Astrocyte of the cerebellum (primary cell): ENCODE data around the gene JCAD.
"Not testable (repeated sequence)": the region's sequence is repeated elsewhere in the genome, so short reads cannot be mapped to it uniquely, and the experiment has no call there.

ENCODE experiments used
- DNase-seq: peaks from one replicate; pipeline ENCODE4 v3.0.0-alpha.2; 2011; ENCODE audit warnings: low read depth
- H3K4me3 ChIP-seq: 2 replicates; pipeline ENCODE4 v1.5.1; 2011; ENCODE audit warnings: mild to moderate bottlenecking, low read depth, low read length, moderate library complexity
- in situ Hi-C: cut with HindIII; loops from 2 replicates; pipeline ENCODE4 v1.10.0; 2017; ENCODE audit warnings: low sequenced_read_pairs
- TF ChIP-seq, protein P1 (sequence below): IDR thresholded peaks from 2 replicates; pipeline ENCODE4 v1.5.1; 2012; ENCODE audit warnings: low read length, low read depth, moderate library complexity, mild to moderate bottlenecking; ENCODE audit errors: missing control alignments

Gene JCAD

DNA sequence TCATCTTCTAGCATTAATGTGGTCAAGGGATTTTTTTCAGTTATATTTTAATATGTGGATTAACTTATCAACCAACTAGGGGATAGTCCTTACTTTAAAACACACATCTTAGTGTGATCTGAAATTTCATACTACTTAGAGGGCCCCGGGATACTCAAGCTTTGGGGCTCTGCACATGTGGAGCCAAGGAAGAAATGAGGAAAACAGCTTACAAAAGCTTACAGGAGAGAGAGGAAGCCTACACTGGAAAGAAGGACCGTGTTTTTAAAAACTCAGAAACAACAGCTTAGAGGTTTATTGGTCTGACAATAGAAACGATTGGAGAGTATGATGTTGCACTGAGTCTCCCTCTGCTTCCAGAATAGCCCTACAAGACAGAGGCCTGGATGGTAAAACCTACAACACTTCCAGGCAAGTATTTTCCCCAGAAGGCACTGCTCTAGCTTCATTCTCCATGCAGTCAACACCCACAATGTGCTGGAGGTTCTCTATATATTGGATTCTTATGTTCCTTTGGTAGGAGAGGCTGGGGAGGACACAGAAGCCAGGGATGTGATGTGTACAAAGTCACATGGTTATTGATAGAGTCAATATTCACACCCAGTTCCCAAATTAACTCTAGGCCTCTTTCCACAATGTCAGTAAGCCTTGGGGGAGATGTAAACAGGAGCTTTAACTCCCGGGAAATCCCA, 47.3 kb downstream of the JCAD start:
- H3K4me3 ChIP-seq, result no peak overlapping the region
- in situ Hi-C loops, result no loop called here
- TF ChIP-seq, protein P1, sequence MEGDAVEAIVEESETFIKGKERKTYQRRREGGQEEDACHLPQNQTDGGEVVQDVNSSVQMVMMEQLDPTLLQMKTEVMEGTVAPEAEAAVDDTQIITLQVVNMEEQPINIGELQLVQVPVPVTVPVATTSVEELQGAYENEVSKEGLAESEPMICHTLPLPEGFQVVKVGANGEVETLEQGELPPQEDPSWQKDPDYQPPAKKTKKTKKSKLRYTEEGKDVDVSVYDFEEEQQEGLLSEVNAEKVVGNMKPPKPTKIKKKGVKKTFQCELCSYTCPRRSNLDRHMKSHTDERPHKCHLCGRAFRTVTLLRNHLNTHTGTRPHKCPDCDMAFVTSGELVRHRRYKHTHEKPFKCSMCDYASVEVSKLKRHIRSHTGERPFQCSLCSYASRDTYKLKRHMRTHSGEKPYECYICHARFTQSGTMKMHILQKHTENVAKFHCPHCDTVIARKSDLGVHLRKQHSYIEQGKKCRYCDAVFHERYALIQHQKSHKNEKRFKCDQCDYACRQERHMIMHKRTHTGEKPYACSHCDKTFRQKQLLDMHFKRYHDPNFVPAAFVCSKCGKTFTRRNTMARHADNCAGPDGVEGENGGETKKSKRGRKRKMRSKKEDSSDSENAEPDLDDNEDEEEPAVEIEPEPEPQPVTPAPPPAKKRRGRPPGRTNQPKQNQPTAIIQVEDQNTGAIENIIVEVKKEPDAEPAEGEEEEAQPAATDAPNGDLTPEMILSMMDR, result no peak
- DNase-seq, result no peak

GRCh38 chr10:30011396-30011795, 48.0 kb downstream of the JCAD start:
- no peak overlapping the region for H3K4me3 ChIP-seq
- TF ChIP-seq, protein P1, result no peak
- no peak for DNase-seq
- in situ Hi-C loops, result no loop called here

- TF ChIP-seq, protein P1, result no peak
- in situ Hi-C loops, result no loop called here
- no peak for DNase-seq
- no peak overlapping the region for H3K4me3 ChIP-seq
Observed at GRCh38 chr10:30007406-30007805, 52.0 kb downstream of the JCAD start.

DNA sequence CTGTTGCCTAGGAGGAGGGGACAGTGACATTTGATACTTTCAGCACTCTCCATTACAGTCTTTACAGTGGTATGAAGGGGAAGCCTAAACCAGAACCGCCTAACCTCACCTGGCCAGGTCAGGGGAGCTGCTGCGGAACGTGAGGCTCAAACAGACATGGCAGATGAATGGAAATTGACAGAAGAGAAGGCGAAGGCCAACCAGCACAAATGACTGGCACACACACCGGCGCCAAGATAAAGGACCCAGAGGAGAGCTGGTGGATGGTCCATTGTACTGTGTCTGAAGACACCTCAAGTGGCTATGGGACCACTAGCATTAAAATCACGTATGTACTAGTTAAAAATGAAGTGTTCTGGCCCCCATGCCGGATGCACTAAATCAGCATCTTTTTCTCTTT, 53.0 kb downstream of the JCAD start:
- TF ChIP-seq, protein P1, result no peak
- no peak for DNase-seq
- in situ Hi-C loops, result no loop called here
- no peak overlapping the region for H3K4me3 ChIP-seq

DNA sequence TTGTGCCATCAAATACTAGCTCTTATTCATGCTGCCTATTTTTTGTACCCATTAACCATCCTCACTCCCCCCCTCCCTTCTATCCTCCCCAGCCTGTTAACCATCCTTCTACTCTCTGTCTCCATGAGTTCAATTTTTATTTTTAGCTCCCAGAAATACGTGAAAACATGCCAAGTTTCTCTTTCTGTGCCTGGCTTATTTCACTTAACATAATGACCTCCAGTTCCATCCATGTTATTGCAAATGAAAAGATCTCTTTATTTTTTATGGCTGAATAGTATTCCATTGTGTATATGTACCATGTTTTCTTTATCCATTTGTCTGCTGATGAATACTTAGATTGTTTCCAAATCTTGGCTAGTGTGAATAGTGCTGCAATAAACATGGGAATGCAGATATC, 54.3 kb downstream of the JCAD start:
- H3K4me3 ChIP-seq, DNase-seq, in situ Hi-C loops: not testable (repeated sequence)

DNA sequence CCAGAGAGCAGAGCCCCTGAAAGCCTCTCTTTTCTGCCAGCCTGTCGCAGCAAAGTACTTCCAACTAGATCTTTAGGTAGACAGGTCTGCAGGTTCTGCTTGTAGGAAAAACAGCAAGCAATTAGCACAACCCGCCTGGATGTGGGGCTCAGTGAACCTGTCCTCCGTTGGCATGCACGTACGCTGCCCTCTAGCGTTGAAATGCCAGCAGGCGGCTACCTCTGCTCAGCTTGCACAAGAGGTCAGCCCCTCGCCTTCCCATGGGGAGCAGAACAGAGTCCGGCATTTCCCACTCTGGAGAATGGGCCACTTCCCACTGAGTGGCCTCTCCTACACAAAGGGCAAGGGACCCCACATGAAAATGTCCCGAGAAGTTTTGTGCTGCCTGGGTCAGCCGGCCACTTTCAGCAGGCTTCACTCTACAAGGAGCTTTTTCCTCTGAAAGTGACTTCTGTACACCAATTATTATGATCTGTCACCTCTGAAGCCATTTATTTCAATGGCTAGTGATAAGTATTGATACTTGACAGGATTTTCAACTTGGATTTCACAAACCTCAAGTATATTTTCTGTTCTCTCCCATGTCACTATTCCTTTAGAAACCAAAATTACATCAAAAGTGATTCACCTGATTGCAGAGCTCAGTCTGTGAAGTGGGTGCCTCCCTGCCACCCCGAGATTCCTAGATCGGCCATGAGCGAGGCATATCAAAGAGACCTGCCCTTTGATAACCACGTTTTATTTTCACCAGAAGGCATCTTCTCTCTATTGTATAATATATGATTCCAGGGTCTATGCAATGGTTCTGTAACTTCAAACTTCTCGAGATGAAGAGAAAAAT, 56.7 kb downstream of the JCAD start:
- no peak overlapping the region for H3K4me3 ChIP-seq
- TF ChIP-seq, protein P1, result peak; percentile 91
- DNase-seq, result peak; percentile 70
- in situ Hi-C loops, result no loop called here
